Measurements from ENCODE around the gene PPP2R1B.

Gene PPP2R1B

DNA sequence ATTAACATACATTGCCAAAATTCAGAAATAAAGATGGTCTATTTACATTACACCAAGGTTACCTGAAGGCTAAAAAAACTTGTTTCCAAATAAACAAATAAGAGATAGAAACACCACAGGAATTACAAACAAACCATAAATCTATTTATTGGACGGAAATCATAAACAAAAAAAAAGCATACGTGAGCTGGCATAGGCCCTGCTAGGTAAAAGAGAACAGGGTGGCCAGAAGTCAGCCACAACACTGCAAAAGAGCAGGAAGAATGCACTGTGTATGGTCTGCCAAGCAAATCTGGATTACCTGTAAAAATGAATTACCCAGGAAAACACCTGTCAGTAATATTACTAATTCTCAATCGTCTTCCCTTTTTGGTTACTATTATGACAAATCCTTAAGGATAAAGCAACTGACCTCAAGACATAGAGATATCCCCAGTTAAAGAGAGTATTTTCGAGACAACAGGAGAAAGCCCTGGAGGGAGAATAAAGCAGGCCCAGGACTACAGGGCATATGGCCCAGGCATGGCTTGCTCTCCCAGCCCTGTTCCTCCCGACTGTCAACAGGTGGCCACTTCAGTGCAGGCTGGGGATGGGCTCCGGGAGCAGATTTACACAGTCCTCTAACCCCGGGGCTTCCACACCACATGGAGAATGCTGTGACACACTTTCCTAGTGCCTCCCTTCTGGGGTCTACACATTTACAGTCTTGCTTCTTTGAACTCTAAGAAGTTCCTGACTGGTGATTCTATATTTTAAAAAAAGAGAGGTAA, 18.0 kb downstream of the PPP2R1B start:
- DNase-seq (ENCODE audit: low read depth in 2 of 2): no peak

DNA sequence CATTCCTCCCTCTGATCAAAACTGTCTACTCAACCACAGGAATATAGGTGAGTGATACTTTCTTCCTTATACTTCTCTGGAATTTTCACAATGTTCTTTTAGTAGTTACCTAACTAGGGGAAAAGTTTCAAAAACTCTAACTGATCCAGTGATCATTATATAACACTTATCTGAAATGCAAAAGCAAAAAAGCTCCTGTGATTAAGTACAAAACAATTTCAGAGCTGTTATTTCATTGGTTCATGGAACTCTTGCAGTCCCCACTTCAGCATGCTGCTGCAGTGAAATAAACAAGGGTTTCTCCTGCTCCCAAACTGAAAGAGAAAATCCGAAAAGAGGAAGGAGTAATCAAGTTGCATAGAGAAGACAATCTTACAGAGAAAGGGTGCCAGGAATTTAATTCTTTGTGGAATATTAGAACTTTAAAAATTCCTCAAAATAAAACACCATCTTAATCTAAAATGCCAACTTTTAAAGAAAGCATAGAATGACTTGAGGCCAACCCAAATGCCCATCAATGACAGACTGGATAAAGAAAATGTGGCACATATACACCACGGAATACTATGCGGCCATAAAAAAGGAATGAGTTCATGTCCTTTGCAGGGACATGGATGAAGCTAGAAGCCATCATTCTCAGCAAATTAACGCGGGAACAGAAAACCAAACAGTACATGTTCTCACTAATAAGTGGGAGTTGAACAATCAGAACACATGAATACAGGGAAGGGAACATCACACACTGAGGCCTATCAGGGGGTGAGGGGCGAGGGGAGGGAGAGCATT, 20.3 kb downstream of the PPP2R1B start:
- DNase-seq (ENCODE audit: low read depth in 2 of 2): no peak

DNA sequence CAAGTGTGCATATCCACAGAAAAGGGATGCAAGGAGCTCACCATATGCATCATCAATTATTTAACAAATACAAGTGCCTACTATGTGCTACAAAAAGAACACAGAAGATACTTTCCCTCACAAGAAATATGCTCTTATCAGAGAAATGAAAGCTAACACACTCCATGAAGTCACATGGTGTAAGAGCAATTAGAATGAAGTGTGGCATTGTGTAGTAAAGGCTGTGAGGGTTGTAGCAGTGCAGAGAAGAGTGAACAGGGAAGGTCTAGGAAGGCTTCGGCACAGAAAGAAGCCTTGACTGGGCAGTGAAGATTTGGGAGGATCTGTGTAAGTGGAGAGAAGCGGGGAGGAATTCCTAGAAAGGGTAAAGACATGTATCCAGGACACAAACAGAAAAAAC, 22.5 kb downstream of the PPP2R1B start:
- DNase-seq (ENCODE audit: low read depth in 2 of 2): no peak

DNA sequence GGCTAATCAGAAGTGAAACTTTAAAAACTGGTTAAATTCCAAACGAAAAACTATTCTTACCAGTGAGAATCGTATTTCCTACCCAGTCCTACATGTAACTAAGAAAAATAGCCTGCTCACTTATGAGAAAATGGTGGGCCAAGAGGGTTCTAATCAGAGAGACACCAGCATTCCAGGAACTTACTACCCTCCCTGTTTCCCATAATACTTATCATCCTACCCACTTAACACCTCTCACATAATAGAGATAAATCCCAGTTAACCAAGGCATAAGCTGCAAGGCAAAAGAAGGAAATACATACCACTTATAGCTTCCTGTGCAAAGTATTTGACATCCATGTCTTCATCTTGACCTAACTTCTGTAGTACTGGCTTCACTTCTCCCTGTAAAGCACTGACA, 24.4 kb downstream of the PPP2R1B start:
- no peak for DNase-seq (ENCODE audit: low read depth in 2 of 2)

DNA sequence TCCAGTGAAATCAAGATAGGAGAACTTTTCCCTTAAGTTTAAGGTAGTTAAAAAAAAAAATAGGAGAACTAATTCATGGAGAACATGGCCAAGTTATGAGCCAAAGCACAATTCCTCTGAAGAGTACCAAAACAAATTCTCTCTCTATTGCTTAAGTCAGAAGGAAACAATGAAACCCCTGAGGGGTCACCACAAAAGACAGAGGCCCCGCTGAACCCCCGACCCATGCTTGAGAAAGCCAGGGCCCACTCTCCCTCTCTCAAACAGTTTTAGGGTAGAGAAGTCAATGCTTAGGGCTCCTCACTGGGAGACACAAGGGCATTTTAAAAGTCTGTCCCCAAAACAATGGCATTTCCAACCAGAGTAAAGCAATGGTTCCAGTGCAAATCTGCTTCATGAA, 26.9 kb downstream of the PPP2R1B start:
- no peak for DNase-seq (ENCODE audit: low read depth in 2 of 2)

DNA sequence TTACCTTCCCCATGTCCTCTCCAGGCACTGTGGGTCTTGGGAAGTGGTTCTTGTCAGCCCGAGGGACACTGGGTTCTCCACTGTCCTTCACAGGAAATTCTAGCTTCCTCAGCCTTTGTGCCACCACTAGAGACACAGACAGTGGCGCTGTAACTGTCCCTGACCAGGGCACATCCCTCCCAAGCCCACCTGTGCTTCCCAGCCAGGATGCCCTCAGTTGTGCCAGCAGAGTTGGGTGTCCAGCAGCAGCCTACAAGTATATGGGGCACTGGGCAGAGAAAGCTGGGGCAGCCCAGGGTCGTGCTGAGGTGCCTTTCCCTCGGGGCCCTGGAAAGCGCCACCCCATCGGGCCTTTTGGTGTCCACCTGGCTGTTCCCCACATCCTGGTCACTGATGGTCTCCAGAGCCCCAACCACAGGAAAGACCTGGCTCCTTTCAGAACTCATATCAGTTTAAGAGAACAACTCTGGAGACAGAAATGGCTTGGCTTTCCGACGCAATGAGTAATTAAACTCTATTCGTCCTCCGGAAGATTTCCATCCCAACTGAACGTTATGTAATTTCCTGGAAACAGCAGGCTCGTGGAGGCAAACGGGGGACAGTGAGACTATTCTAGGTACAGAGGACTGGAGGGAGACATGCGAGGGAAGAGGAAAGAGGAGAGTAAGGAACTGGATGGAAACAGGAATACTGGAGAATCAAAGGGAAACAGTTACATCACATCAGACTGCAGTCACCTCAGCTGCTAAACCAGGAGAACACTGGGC, 28.6 kb downstream of the PPP2R1B start:
- DNase-seq (ENCODE audit: low read depth in 2 of 2): no peak

DNA sequence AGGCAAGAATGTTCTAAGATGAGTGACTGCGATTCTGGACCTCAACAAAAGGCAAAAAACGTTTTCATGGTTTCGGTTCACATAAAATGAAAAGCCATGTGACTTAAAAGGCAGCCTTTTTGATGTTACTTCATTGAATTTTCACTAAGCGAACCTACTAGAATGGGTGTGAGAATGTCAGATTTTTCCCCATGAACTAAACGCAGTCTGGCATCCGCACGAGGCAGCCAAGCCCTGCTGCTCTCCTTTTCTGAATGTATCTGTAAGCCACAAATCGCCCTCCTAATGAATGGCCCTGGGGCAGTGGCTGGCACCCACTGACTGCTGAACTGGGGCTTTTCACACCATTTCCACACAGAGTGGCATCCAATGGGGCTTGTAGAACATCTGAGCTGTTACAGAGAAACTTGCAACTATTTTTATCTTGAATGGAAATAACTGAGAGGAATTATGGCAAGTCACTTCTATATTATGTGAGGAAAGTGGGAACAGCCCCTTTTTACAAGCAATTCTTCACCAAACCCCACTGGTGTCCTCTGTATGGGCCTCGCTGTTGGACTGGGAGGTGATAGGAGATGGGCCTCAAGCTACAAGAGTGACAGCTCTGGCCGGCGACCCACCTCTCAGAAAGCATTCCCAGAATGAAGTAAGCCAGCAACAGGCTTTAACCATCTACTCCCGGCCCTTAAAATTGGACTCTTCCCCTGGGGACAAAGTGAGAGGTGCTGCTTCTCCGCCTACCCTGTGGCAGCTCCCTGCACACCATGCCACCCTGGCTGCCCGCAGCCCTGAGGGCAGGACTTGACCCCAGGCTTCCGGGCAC, 29.4 kb downstream of the PPP2R1B start:
- DNase-seq (ENCODE audit: low read depth in 2 of 2): no peak

DNA sequence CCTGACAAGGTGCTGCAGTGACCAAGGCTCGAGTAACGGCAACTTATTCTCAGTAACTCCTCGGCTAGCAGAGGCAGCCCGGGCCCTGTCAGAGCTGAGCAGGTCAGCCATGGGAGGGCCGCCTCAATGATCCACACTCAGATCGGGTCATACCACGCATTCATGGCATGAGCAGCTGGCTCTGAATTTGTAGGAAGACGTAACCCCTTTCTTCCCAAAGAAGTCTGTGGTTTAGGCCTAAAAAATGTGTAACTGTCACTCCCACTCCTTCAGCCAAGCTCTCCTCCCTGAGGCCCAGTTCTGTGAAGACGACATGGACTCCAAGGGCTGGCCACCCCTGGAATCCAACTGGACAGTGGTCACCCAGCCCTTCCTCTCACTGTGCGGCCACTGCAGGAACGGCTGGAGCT, 30.0 kb downstream of the PPP2R1B start:
- DNase-seq (ENCODE audit: low read depth in 2 of 2): no peak

DNA sequence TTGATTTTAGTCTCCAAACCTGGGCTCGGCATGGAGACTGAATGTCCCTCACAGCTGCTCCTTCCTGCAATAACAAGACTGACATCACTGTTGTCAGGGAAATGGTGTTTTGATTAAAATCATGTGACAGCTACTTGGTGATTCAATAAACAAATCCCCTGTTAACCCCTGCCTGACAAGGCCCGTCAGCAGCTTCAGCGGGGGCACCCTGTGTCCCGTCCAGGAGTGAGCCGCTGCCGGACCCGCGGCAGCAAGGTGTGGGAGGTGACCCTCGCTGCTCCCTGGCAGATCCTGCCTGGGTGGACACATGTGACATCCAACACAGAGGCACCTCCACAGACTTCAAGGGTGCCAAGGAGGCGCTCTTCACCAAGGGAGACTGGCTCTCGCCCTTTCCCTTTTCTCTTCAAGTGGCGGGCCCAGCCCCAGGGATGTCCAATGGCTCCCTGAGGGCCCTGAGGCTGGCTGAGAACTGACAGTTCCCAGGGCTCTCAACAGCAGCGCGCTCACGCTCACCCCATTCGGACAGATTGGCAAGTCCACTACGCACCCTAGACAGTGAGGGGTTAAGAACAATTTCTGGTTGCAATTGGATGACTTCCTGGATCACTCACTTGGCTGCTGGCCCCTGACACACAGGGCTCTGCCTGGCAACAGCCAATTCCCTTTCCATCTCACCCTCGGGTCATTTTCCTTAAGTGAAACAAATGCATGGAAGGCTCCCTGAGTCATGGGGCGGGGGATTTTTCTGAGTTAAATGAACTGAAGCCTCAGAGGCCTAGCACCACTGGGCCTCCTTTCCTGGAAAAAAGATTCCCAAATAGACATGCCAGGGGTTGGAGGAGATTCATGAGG, 30.7 kb downstream of the PPP2R1B start:
- no peak for DNase-seq (ENCODE audit: low read depth in 2 of 2)

DNA sequence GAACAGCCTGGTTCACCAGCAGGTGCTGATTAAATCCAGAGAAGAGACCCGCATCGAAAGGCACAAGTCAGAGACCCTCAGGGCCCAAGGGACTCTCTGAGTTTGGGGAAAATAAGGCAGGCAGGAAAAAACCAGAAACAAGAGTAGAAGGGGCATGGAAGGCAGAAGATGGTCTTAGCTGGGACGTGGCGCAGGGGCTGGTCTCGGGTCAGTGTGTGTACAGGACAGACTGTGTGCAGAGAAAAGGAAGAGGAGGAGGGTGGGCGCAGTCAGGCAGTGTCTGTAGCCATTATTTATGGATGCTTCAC, 31.3 kb downstream of the PPP2R1B start:
- DNase-seq (ENCODE audit: low read depth in 2 of 2): no peak

DNA sequence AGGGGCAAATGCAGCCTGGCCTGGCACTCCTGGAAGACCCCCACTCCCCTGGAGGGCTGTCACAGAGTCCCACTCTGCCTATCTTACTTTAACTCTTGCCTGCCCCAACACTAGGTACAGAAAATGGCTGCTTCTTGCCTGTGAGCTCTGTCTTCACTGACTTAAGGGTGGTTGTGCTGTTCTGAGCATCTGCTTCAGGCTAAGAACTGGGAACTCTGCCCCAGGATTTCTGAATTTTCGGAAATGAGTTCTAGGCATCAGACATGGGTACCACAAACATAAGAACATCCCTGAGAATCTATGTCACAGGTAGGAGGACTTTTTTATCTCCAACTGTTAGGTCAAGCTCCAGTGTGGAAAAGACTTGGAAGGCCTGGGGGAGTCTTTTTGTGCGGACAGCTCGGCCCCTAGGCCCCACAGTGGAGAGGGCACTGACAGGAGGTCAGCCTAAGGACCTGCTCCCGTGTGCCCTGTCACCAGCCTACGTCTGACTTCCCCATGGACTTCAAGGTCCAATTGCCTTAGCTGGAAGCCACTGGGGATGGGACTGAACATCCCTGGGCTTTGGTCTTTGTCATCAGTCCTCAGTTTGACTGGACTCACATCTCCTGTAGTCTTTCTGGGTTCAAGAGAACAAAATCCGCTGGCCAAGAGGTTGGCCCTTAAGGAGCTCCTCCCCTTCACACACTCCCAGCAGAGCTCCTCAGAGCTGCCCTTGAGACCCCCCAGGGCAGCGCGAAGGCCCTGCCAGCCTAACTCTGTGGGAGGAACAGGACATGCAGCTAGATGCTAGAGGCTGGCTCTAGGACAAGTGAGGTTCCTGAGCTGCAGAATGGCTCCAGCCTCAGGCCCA, 31.9 kb downstream of the PPP2R1B start:
- no peak for DNase-seq (ENCODE audit: low read depth in 2 of 2)

DNA sequence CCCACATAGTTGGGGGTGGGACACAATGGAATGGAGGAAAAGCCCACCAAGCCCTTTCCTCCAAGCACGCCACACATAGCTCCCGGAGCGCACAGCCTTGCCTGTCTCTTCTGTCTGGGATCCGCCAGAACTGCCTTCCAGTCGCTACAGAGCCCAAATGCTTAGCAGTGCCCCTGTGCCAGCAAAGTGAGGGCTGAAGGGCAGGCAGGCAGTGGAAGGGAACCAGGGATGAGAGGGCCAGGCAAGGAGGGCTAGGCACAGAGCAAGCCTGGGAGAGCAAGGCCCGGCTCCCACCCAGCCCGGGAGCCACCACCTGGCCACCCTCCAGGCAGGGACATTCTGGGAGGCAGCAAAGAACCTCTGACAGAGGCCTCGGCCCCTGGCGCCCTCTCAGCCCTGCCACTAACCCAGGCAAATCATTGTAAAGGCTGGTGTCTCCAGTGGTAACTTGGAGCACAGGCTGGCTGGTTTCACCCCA, 32.5 kb downstream of the PPP2R1B start:
- no peak for DNase-seq (ENCODE audit: low read depth in 2 of 2)

DNA sequence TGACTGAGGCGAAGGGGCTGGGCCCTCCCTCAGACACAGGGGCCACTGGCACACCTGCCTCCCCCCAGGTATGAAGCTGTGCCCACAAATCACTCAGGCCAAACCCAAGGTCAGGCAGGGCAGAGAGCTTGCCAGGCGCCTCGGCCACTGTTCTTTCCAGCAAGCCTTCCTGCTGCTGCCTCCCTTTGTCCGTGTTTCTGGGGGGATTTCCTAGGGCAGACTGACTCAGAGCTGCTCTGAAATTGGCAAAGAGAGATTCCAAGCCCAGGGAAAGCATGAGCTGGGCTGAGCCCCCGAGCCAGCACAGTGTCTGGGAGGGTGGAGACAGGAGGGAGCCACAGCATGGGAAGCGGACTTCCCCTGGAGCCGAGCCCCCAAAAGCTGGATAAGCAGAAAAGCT, 33.2 kb downstream of the PPP2R1B start:
- no peak for DNase-seq (ENCODE audit: low read depth in 2 of 2)

DNA sequence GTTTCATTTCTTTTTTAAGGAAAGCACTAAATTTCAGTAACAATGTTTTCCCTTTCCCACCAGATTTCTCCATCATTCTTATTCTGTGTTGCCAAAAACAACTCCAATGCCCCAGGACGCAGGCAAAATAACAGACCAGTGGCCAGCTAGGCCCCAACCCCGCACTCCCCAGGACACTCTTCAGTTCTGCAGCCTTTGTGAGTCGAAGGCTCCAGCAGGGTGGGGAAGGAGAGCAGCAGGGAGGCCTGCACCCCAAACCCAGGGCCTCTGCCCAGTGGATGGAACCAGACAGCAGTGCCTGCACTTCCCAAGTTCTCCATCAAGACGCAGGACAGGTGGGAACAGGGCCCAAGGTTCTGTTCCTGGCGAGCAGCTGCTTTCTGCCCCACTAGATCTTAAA, 34.4 kb downstream of the PPP2R1B start:
- no peak for DNase-seq (ENCODE audit: low read depth in 2 of 2)

DNA sequence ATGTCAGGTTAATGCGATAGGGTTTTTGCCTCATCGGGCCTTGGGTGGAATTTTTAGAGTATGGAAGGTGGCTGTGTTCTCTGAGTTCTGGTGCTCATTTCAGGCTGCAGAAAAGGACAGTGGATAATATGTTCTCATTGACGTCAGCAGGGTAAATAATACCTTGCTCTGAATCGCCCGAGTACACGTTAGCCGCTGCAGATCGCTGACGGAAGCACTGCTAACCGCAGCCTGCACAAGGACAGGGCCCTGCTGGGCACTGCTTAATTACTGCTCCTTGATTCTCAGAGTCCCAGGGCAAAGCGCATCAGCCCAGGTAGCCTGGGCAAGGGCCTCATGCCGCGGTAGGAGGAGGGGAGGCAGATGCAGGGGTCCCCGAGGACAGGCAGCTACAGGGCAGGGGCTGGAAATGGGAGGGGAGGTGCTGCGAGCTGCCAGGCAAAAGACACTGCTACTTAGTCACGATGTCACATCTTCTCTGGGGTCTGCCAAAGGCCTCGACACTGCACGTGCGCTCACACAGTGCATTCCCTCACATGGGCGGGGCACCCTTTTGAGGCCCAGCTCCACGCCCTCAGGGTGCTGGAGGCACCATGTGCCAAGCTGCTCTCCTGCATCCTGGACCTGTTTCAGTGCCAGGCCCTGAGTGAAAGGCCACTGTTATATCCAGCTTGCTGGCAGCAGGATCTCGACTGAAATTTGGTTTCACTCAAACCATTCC, 35.2 kb downstream of the PPP2R1B start:
- no peak for DNase-seq (ENCODE audit: low read depth in 2 of 2)

DNA sequence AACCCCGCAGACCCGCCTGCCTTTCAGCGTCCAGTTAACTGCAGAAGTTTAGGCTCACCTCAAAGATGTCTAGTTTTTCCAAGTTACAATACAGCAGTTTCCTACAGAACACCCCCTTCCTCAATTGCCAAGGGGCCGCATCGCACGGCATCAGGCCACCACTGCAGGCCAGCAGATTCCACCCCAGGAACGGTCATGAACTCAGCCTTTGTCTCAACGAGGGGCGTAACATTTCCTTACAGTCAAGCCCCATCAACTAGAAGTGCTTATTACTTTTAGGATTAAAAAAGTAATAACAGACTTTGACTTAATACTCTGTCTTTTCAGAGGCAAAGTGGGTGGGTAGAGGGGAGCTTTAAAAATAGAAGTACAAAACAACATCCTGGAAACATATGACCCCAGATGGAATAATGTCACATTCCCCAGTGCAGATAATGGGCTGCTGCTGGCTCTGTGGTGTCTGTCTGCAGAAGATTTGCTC, 36.3 kb downstream of the PPP2R1B start:
- no peak for DNase-seq (ENCODE audit: low read depth in 2 of 2)

DNA sequence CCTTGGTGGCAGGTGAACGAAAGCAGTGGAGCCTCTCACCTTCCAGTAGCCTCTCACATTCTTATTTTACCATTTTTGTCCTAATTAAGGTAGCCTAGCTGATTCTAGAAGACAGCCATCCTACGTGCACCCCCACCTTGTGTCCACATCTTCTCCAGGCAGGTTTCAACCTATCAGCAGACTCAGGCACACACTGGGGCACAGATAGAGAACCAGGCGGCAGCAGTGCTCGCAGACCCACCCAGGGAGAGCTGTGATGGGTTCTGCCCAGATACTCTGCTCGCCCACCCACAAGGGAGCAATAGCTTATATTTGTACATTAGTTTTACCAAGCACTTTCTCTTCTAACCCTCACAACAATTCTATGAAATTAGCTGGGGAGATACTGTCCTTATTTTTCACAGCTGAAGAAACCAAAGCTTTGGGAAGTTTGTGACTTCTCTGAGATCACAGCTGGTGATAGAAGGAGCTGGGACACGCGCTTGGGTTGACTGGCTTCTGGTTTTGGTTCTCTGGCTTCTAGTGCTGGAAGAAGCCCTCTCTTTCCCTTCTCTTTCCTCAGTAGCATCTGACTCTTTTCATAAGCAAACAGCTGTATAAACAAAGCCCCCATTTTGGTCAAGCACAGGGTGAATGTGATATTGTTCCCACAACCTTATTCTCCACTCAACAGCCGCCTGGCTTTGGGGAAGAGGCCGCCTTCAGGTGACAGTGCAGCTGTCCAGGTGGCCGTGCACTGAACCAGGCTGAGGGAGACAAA, 36.9 kb downstream of the PPP2R1B start:
- DNase-seq (ENCODE audit: low read depth in 2 of 2): no peak

DNA sequence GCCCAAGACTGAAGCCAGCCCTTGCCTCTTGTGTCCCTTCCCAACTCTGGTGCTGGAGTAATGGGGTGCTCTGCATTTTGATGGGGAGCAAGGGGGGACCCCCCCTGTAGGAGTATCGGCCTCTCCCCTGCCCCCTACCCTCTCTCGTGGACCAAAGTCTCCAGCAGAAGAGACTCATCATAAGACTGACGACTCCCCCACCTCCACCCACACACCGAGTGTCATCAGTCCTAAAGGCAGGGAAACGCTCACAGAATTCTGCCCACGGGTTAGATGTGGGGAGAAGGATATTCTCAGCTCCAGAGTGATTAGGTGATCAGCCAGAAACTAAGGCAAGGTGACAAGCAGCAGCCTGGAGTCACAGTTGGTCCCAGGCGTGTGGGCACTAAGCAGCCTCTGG, 38.8 kb downstream of the PPP2R1B start:
- DNase-seq (ENCODE audit: low read depth in 2 of 2): no peak
